ENCODE measurements around the gene ZFR. TPM values are rescaled to one million over a fixed set of nuclear protein-coding genes. Genes with fewer than 3 reads are reported as not detected.

ZFR gene
- total and polyA plus RNA-seq, 2 experiments from 2014 or later: 59.1 to 93.3 TPM

DNA sequence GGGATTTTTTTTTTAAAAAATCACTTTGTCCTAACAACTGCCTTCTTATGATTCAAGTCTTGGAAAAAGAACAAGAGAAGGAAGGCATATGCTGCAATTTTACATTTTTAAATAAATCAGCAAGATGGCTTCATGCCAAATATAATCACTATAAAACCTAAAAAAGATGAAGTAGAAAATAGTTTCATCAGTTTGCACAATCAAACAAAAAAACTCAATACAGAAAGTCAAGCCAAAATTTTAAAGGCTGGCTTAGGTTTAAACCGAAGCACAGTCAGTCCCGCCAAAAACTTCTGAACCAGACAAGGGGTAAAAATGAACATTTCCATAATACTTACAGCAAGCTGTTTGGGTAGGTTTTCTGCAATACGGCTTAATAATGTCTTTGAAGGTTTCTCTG is 57.3 kb downstream of the ZFR start:
- Histone ChIP-seq H3K4me2 (no peak overlapping the region), H3K79me2 (peaks cover 10% of the 10 kb centered on the region), H3K36me3 (replicated peaks; ENCODE audit: insufficient read depth, low read depth) (no peaks in the 10 kb centered on the region), H3K27me3 (no peaks in the 10 kb centered on the region), H3K4me3 (no peak overlapping the region), H4K20me1 (ENCODE audit: insufficient read depth, poor library complexity, severe bottlenecking) (no peaks in the 10 kb centered on the region), H3K9me2 (replicated peaks; ENCODE audit: insufficient read depth) (no peaks in the 10 kb centered on the region), H3K9me3 (ENCODE audit: low read depth) (no peaks in the 10 kb centered on the region), H2AFZ (no peak overlapping the region), H3K27ac (no peak overlapping the region), H3K4me1 (ENCODE audit: insufficient read depth) (no peaks in the 10 kb centered on the region)
- 78% methylated on average over 3 of the region's 3 CpGs for WGBS (ENCODE audit: low lambda C conversion rate, missing lambda C conversion rate)
- no peak for DNase-seq (ENCODE audit: low spot score)
- TF ChIP-seq, protein P1, sequence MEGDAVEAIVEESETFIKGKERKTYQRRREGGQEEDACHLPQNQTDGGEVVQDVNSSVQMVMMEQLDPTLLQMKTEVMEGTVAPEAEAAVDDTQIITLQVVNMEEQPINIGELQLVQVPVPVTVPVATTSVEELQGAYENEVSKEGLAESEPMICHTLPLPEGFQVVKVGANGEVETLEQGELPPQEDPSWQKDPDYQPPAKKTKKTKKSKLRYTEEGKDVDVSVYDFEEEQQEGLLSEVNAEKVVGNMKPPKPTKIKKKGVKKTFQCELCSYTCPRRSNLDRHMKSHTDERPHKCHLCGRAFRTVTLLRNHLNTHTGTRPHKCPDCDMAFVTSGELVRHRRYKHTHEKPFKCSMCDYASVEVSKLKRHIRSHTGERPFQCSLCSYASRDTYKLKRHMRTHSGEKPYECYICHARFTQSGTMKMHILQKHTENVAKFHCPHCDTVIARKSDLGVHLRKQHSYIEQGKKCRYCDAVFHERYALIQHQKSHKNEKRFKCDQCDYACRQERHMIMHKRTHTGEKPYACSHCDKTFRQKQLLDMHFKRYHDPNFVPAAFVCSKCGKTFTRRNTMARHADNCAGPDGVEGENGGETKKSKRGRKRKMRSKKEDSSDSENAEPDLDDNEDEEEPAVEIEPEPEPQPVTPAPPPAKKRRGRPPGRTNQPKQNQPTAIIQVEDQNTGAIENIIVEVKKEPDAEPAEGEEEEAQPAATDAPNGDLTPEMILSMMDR (IDR thresholded peaks at IDR 0.05; ENCODE audit: poor library complexity): no peak
- TF ChIP-seq EZH2 (IDR thresholded peaks at IDR 0.05; ENCODE audit: borderline replicate concordance): no peak
- no peak for TF ChIP-seq EZH2phosphoT487 (IDR thresholded peaks at IDR 0.05; ENCODE audit: low read depth, severe bottlenecking, unreplicated experiment)

DNA sequence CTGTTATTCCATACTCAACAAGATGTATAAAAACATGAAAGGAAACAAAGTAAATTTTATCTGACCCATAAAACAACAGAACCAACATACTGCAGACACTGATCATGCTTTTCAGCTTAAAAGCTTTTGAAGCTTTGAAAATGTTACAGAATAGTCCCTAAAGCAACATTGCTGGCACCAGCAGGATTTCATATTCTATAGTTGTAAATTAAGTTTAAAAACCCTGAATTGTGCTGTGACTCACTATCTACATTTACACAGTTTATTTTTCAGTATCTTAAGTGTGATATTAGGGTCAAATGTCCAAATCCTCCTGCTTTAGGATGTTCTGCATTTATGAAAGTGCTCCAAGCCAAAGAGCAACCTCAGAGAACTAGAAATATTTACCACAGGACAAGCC is 59.9 kb downstream of the ZFR start:
- Histone ChIP-seq H3K9me2 (replicated peaks; ENCODE audit: insufficient read depth) (no peaks in the 10 kb centered on the region), H3K9me3 (ENCODE audit: low read depth) (no peaks in the 10 kb centered on the region), H3K27ac (no peak overlapping the region), H3K27me3 (no peaks in the 10 kb centered on the region), H2AFZ (no peak overlapping the region), H3K4me2 (no peak overlapping the region), H4K20me1 (ENCODE audit: insufficient read depth, poor library complexity, severe bottlenecking) (no peaks in the 10 kb centered on the region), H3K4me1 (ENCODE audit: insufficient read depth) (no peaks in the 10 kb centered on the region), H3K36me3 (replicated peaks; ENCODE audit: insufficient read depth, low read depth) (no peaks in the 10 kb centered on the region), H3K4me3 (no peak overlapping the region), H3K79me2 (peaks cover 13% of the 10 kb centered on the region)
- TF ChIP-seq EZH2 (IDR thresholded peaks at IDR 0.05; ENCODE audit: borderline replicate concordance): no peak
- TF ChIP-seq, protein P1 (IDR thresholded peaks at IDR 0.05; ENCODE audit: poor library complexity): no peak
- no peak for TF ChIP-seq EZH2phosphoT487 (IDR thresholded peaks at IDR 0.05; ENCODE audit: low read depth, severe bottlenecking, unreplicated experiment)
- no peak for DNase-seq (ENCODE audit: low spot score)

DNA sequence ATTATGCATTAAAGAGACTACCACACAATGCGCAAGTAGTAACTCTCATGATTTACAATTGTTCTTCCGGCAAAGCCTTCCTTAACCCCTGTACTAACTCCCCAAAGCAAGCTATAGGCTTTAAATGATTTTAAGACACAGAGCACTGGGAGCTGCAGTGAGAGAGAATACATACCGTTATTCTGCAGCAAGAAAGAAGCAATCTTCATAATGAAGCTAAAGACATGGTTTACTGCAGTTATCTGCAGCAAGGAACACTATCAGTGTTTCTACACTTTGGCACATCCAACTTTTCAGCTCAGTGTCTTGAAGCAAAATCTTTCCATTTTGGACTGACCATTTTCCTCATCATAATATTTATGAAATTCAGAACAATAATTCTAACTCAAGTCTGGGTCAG is 61.0 kb downstream of the ZFR start:
- WGBS (ENCODE audit: low lambda C conversion rate, missing lambda C conversion rate): 88% methylated on average over 3 of the region's 3 CpGs
- Histone ChIP-seq H3K4me1 (ENCODE audit: insufficient read depth) (no peaks in the 10 kb centered on the region), H3K27me3 (no peaks in the 10 kb centered on the region), H2AFZ (no peak overlapping the region), H3K9me2 (replicated peaks; ENCODE audit: insufficient read depth) (no peaks in the 10 kb centered on the region), H3K79me2 (peaks cover 13% of the 10 kb centered on the region), H3K4me2 (no peak overlapping the region), H3K27ac (no peak overlapping the region), H3K36me3 (replicated peaks; ENCODE audit: insufficient read depth, low read depth) (no peaks in the 10 kb centered on the region), H4K20me1 (ENCODE audit: insufficient read depth, poor library complexity, severe bottlenecking) (no peaks in the 10 kb centered on the region), H3K9me3 (ENCODE audit: low read depth) (no peaks in the 10 kb centered on the region), H3K4me3 (no peak overlapping the region)
- DNase-seq (ENCODE audit: low spot score): no peak
- TF ChIP-seq EZH2 (IDR thresholded peaks at IDR 0.05; ENCODE audit: borderline replicate concordance): no peak

DNA sequence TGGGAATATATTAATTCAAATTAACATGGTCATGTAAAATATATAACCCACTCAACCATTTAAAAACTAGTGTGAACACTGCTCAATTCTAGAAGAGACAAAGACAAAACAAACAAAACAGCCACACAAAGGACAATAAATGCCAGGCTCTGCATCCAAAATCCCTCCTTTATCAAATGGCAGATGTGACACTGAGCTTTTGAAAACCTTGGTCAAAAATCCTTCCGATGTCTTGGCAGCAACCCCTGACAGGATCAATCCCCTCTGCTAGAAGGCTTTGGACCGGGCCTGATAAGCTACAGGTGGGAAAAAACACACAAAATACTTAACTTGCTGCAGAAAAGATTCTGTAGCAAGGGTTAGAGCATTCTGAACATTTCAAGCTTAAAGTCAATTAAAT is 61.5 kb downstream of the ZFR start:
- no peak overlapping the region for H2AFZ ChIP-seq
- H3K79me2 ChIP-seq: peaks cover 13% of the 10 kb centered on the region
- H3K4me3 ChIP-seq: no peak overlapping the region
- no peaks in the 10 kb centered on the region for H3K9me2 ChIP-seq (replicated peaks; ENCODE audit: insufficient read depth)
- TF ChIP-seq, protein P1 (IDR thresholded peaks at IDR 0.05; ENCODE audit: poor library complexity): no peak
- no peak for TF ChIP-seq EZH2phosphoT487 (IDR thresholded peaks at IDR 0.05; ENCODE audit: low read depth, severe bottlenecking, unreplicated experiment)
- TF ChIP-seq EZH2 (IDR thresholded peaks at IDR 0.05; ENCODE audit: borderline replicate concordance): no peak
- H3K36me3 ChIP-seq (replicated peaks; ENCODE audit: insufficient read depth, low read depth): no peaks in the 10 kb centered on the region
- no peaks in the 10 kb centered on the region for H3K27me3 ChIP-seq
- H3K27ac ChIP-seq: no peak overlapping the region
- H4K20me1 ChIP-seq (ENCODE audit: insufficient read depth, poor library complexity, severe bottlenecking): no peaks in the 10 kb centered on the region
- H3K4me1 ChIP-seq (ENCODE audit: insufficient read depth): no peaks in the 10 kb centered on the region
- 83% methylated on average over 2 of the region's 2 CpGs for WGBS (ENCODE audit: low lambda C conversion rate, missing lambda C conversion rate)
- no peak for DNase-seq (ENCODE audit: low spot score)
- no peak overlapping the region for H3K4me2 ChIP-seq
- no peaks in the 10 kb centered on the region for H3K9me3 ChIP-seq (ENCODE audit: low read depth)
